ENCODE results near the gene GBF1.

GRCh38 chr10:102375250-102375649 is 129.9 kb downstream of the GBF1 start:
- no peak for TF ChIP-seq ATF3 (CRISPR knock-in tag; IDR thresholded peaks at IDR 0.05)
- TF ChIP-seq EZH2 (conservative IDR thresholded peaks at IDR 0.05; ENCODE audit: low read depth, low read length), result no peak
- TF ChIP-seq CSRNP2 (CRISPR knock-in tag; conservative IDR thresholded peaks at IDR 0.05; ENCODE audit: low read depth), result no peak
- no peak for TF ChIP-seq THRA (CRISPR knock-in tag; IDR thresholded peaks at IDR 0.05; ENCODE audit: borderline replicate concordance)
- no peak for TF ChIP-seq KDM2A (CRISPR knock-in tag; IDR thresholded peaks at IDR 0.05; ENCODE audit: borderline replicate concordance, low read depth)
- TF ChIP-seq SIN3A (IDR thresholded peaks at IDR 0.05; ENCODE audit: borderline replicate concordance, low read depth, low read length), result no peak
- no peak for TF ChIP-seq USF2 (IDR thresholded peaks at IDR 0.05; ENCODE audit: low read depth, low read length)
- TF ChIP-seq USF2 (CRISPR knock-in tag; IDR thresholded peaks at IDR 0.05; ENCODE audit: borderline replicate concordance), result no peak
- TF ChIP-seq SNAPC5 (CRISPR knock-in tag; IDR thresholded peaks at IDR 0.05; ENCODE audit: borderline replicate concordance), result no peak
- no peak for TF ChIP-seq MAFK (conservative IDR thresholded peaks at IDR 0.05 in 1 of 2, IDR thresholded peaks at IDR 0.05 in 1 of 2; ENCODE audit: low read length in 2 of 2)
- no peak for TF ChIP-seq ZNF710 (CRISPR knock-in tag; IDR thresholded peaks at IDR 0.05; ENCODE audit: borderline replicate concordance)
- TF ChIP-seq POLR2A (IDR thresholded peaks at IDR 0.05; ENCODE audit: insufficient read depth in 1 of 2, low read depth in 2 of 2, low read length in 2 of 2), result no peak
- no peak for TF ChIP-seq PCBP2 (optimal IDR thresholded peaks at IDR 0.05; ENCODE audit: low read depth, low read length, poor library complexity, severe bottlenecking)
- no peak for TF ChIP-seq JARID2 (CRISPR knock-in tag; IDR thresholded peaks at IDR 0.05; ENCODE audit: insufficient replicate concordance)
- no peak for TF ChIP-seq NFKBIZ (CRISPR knock-in tag; IDR thresholded peaks at IDR 0.05)
